AG04450 (cell line): Measurements from ENCODE around the gene SNAP25. TPM values are rescaled to one million over a fixed set of nuclear protein-coding genes. Genes with fewer than 3 reads are reported as not detected.

Source experiments
- CTCF ChIA-PET: fragments of 300-600, 350-600 bp; formaldehyde crosslinking; extraction: SDS; loops from one replicate; lab custom pipeline; 2022; ENCODE audit warnings: antibody characterized with exemption, inconsistent platforms; lab: Charles Lee
- POLR2A ChIA-PET: fragments of 350-600 bp; formaldehyde crosslinking; extraction: SDS; loops from one replicate; lab custom pipeline; 2021; ENCODE audit warnings: antibody characterized with exemption, inconsistent platforms; lab: Yijun Ruan, JAX
- DNase-seq: peaks from one replicate; pipeline ENCODE4 v3.0.0-alpha.2; 2011; ENCODE audit warnings: low read depth, low spot score
- H3K27ac ChIP-seq: one replicate; pipeline ENCODE4 v1.5.1; 2012; ENCODE audit warnings: low read depth, low read length, control low read depth
- H3K27me3 ChIP-seq: one replicate; pipeline ENCODE4 v1.6.0; 2012; ENCODE audit warnings: low read length; ENCODE audit not compliant: control insufficient read depth, insufficient read depth
- H3K4me3 ChIP-seq: 2 replicates; pipeline ENCODE4 v1.5.1; 2011; ENCODE audit warnings: mild to moderate bottlenecking, low read depth, low read length, control low read depth
- H3K9me3 ChIP-seq: 2 replicates; pipeline ENCODE4 v1.5.1; 2012; ENCODE audit warnings: low read length; ENCODE audit not compliant: control insufficient read depth, insufficient read depth
- CTCF ChIP-seq: IDR thresholded peaks from 2 replicates; pipeline ENCODE4 v1.5.1; 2011; ENCODE audit warnings: low read depth, low read length, control low read depth, inconsistent platforms
- polyA plus RNA-seq: library from polyadenylated mRNA; depleted of rRNA; stranded (reverse); fragments of >200 nt; gene quantifications from 2 replicates; pipeline ENCODE4 v1.2.3, GENCODE V29; 2011

Gene SNAP25
- polyA plus RNA-seq, 1 experiment, result 6.6 TPM

DNA sequence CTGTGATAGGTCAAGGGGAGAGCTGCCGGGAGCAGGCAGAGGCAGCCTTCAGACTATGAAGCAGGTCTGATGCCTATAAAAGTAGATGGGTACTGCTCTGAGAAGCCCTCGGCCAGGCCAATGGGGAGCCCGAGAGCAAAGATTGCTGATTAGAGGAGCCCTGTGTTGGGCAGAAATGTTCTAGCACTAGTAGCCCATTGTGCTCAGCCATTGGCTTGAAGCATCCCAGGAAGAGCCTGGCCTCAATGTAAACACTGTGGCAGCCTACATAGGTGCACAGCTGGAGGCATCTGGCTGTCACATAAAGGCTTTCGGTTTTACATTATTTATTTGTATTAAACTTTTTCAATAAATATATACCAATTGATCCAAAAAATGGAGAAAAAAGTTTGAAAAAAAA is 67.7 kb downstream of the SNAP25 start:
- Histone ChIP-seq H3K9me3 (no peaks in the 10 kb centered on the region), H3K27me3 (no peaks in the 10 kb centered on the region), H3K27ac (peak overlapping the region; percentile 39), H3K4me3 (no peak overlapping the region)
- ChIA-PET POLR2A (no interaction called here), CTCF (no interaction called here)
- DNase-seq, result no peak
- no peak for TF ChIP-seq CTCF

- DNase-seq, result no peak
- CTCF ChIA-PET, result no interaction called here
- no peaks in the 10 kb centered on the region for H3K27me3 ChIP-seq
- no peak overlapping the region for H3K4me3 ChIP-seq
- no peak for TF ChIP-seq CTCF
- POLR2A ChIA-PET, result no interaction called here
- no peak overlapping the region for H3K27ac ChIP-seq
- no peaks in the 10 kb centered on the region for H3K9me3 ChIP-seq
Observed at GRCh38 chr20:10288421-10288820, 69.8 kb downstream of the SNAP25 start.

GRCh38 chr20:10288954-10289646 is 70.5 kb downstream of the SNAP25 start:
- Histone ChIP-seq H3K27ac (no peak overlapping the region), H3K4me3 (no peak overlapping the region), H3K9me3 (no peaks in the 10 kb centered on the region), H3K27me3 (no peaks in the 10 kb centered on the region)
- TF ChIP-seq CTCF, result no peak
- CTCF ChIA-PET, result no interaction called here
- DNase-seq, result no peak
- POLR2A ChIA-PET, result no interaction called here

- TF ChIP-seq CTCF, result no peak
- CTCF ChIA-PET, result no interaction called here
- Histone ChIP-seq H3K9me3 (no peaks in the 10 kb centered on the region), H3K27me3 (no peaks in the 10 kb centered on the region), H3K27ac (no peak overlapping the region), H3K4me3 (no peak overlapping the region)
- POLR2A ChIA-PET, result no interaction called here
- DNase-seq, result no peak
Observed at GRCh38 chr20:10291568-10292248, 73.1 kb downstream of the SNAP25 start.

GRCh38 chr20:10297223-10297622 is 78.6 kb downstream of the SNAP25 start:
- no peak for TF ChIP-seq CTCF
- Histone ChIP-seq H3K9me3 (no peaks in the 10 kb centered on the region), H3K27me3 (no peaks in the 10 kb centered on the region), H3K27ac (no peak overlapping the region), H3K4me3 (no peak overlapping the region)
- no peak for DNase-seq
- ChIA-PET CTCF (interaction anchor here (0.6 to 1.5 kb wide), 5 partner anchors 60 to 434 kb away, joined by 3 to 6 read pairs (median 3); no protein-coding TSS in a partner anchor), POLR2A (no interaction called here)
